ENCODE results near the gene CEACAM19. TPM values are rescaled to one million over a fixed set of nuclear protein-coding genes. Genes with fewer than 3 reads are reported as not detected.

CEACAM19 gene
- total RNA-seq, 1 experiment from 2014 or later = 1.2 TPM

DNA sequence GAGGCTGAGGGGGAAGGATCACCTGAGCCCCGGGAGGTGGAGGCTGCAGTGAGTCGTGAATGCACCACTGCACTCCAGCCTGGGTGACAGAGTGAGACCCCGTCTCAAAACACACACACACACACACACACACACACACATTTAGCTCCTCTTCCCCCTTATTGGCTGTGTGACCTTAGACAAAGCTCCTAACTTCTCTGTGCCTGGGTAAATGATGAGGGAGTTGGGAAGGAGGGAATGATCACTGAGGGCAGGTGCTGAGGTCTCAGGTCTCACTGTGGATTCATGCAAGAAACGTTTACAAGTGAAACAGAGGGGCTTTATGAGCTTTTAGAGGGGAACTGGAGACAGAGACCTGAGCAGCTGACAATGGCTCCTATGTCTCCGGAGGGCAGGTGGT lies 60.3 kb downstream of the CEACAM19 start:
- CTCF ChIA-PET = interaction anchor here (0.6 kb wide), 1 partner anchor 49 kb away, joined by 3 read pairs; no protein-coding TSS in a partner anchor
- Histone ChIP-seq H3K27ac (ENCODE audit: low read length) (no peak overlapping the region), H3K9me3 (ENCODE audit: control insufficient read depth, insufficient read depth, low read depth, low read length) (no peaks in the 10 kb centered on the region), H3K36me3 (ENCODE audit: control insufficient read depth, insufficient read depth, low read length) (no peaks in the 10 kb centered on the region), H3K4me1 (ENCODE audit: control insufficient read depth, insufficient read depth, low read length) (no peaks in the 10 kb centered on the region), H3K4me3 (ENCODE audit: low read depth in 2 of 2, low read length in 2 of 2) (no peak overlapping the region), H3K27me3 (ENCODE audit: control insufficient read depth, insufficient read depth, low read length) (no peaks in the 10 kb centered on the region)
- DNase-seq (ENCODE audit: low read depth, low spot score) (no peak), ATAC-seq (no peak)
- BruUV-seq (replicated peaks) = no TSS peak
- intact Hi-C loops (cut with micrococcal nuclease; ENCODE audit: unreplicated experiment) (no loop called here), in situ Hi-C loops (cut with HindIII; ENCODE audit: low pct_unique_long_range_greater_than_20kb, low sequenced_read_pairs) (no loop called here)
- POLR2A ChIA-PET = interaction anchor here (0.6 kb wide), 3 partner anchors 13 to 88 kb away, joined by 3 to 18 read pairs (median 4); partner anchors contain the start of gene PVR
- no peak for TF ChIP-seq POLR2AphosphoS5 (IDR thresholded peaks at IDR 0.05; ENCODE audit: low read depth, low read length)
- no peak for TF ChIP-seq TCF7L2 (IDR thresholded peaks at IDR 0.05; ENCODE audit: low read depth, low read length)
- no peak for TF ChIP-seq REST (IDR thresholded peaks at IDR 0.05; ENCODE audit: insufficient read depth in 1 of 2, low read depth in 2 of 2, low read length in 1 of 2)
- no peak for TF ChIP-seq SIN3A (IDR thresholded peaks at IDR 0.05; ENCODE audit: borderline replicate concordance, insufficient read depth, low read depth, low read length)
- TF ChIP-seq, protein P1, sequence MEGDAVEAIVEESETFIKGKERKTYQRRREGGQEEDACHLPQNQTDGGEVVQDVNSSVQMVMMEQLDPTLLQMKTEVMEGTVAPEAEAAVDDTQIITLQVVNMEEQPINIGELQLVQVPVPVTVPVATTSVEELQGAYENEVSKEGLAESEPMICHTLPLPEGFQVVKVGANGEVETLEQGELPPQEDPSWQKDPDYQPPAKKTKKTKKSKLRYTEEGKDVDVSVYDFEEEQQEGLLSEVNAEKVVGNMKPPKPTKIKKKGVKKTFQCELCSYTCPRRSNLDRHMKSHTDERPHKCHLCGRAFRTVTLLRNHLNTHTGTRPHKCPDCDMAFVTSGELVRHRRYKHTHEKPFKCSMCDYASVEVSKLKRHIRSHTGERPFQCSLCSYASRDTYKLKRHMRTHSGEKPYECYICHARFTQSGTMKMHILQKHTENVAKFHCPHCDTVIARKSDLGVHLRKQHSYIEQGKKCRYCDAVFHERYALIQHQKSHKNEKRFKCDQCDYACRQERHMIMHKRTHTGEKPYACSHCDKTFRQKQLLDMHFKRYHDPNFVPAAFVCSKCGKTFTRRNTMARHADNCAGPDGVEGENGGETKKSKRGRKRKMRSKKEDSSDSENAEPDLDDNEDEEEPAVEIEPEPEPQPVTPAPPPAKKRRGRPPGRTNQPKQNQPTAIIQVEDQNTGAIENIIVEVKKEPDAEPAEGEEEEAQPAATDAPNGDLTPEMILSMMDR (IDR thresholded peaks at IDR 0.05) = no peak

- no peak for DNase-seq (ENCODE audit: low read depth, low spot score)
- in situ Hi-C loops (cut with HindIII; ENCODE audit: low pct_unique_long_range_greater_than_20kb, low sequenced_read_pairs) = no loop called here
- peak; percentile 60 for ATAC-seq
- ChIA-PET POLR2A (no interaction called here), CTCF (interaction anchor here (0.6 kb wide), 1 partner anchor 48 kb away, joined by 3 read pairs; no protein-coding TSS in a partner anchor)
- Histone ChIP-seq H3K4me1 (ENCODE audit: control insufficient read depth, insufficient read depth, low read length) (peaks cover 4% of the 10 kb centered on the region), H3K36me3 (ENCODE audit: control insufficient read depth, insufficient read depth, low read length) (no peaks in the 10 kb centered on the region), H3K27me3 (ENCODE audit: control insufficient read depth, insufficient read depth, low read length) (no peaks in the 10 kb centered on the region), H3K9me3 (ENCODE audit: control insufficient read depth, insufficient read depth, low read depth, low read length) (no peaks in the 10 kb centered on the region), H3K4me3 (ENCODE audit: low read depth in 2 of 2, low read length in 2 of 2) (no peak overlapping the region), H3K27ac (ENCODE audit: low read length) (0 out of 2 replicates have a peak overlapping the region, but pooled peaks have one; percentile 23)
- intact Hi-C loops (cut with micrococcal nuclease; ENCODE audit: unreplicated experiment) = no loop called here
- TF ChIP-seq TCF7L2 (IDR thresholded peaks at IDR 0.05; ENCODE audit: low read depth, low read length) = no peak
- no peak for TF ChIP-seq POLR2AphosphoS5 (IDR thresholded peaks at IDR 0.05; ENCODE audit: low read depth, low read length)
- TF ChIP-seq, protein P1 (IDR thresholded peaks at IDR 0.05) = no peak
- no peak for TF ChIP-seq SIN3A (IDR thresholded peaks at IDR 0.05; ENCODE audit: borderline replicate concordance, insufficient read depth, low read depth, low read length)
- no peak for TF ChIP-seq REST (IDR thresholded peaks at IDR 0.05; ENCODE audit: insufficient read depth in 1 of 2, low read depth in 2 of 2, low read length in 1 of 2)
- no TSS peak for BruUV-seq (replicated peaks)
Measured at GRCh38 chr19:44732235-44733014, 61.1 kb downstream of the CEACAM19 start.
